GM12872 (cell line): Measurements from ENCODE around the gene ASPHD2.

Source experiments
- TF ChIP-seq, protein P1 (sequence below): IDR thresholded peaks from 3 replicates; pipeline ENCODE4 v1.5.1; 2011; ENCODE audit warnings: low read depth, mild to moderate bottlenecking, low read length, moderate library complexity; ENCODE audit not compliant: insufficient read depth

The ASPHD2 gene

DNA sequence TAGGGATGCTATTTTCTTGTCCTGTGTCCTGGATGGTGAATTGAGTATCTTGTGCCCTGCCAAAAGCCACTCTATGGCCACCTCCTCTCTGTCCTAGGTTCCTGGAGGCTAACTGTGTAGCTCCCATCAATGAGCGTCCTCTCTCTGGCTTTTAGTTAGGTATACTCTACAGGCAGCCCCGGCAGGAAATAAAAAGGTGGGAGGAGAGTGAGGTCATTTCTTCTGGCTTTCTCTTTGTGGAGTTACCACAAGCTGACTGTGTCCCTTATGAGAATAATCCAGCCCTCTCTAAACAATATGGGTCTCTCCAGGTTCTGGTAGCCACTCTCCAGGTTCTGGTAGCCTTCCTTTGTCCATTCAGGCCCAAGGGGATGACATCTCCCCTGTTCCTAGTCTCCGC lies 11.7 kb upstream of the ASPHD2 start:
- TF ChIP-seq, protein P1, sequence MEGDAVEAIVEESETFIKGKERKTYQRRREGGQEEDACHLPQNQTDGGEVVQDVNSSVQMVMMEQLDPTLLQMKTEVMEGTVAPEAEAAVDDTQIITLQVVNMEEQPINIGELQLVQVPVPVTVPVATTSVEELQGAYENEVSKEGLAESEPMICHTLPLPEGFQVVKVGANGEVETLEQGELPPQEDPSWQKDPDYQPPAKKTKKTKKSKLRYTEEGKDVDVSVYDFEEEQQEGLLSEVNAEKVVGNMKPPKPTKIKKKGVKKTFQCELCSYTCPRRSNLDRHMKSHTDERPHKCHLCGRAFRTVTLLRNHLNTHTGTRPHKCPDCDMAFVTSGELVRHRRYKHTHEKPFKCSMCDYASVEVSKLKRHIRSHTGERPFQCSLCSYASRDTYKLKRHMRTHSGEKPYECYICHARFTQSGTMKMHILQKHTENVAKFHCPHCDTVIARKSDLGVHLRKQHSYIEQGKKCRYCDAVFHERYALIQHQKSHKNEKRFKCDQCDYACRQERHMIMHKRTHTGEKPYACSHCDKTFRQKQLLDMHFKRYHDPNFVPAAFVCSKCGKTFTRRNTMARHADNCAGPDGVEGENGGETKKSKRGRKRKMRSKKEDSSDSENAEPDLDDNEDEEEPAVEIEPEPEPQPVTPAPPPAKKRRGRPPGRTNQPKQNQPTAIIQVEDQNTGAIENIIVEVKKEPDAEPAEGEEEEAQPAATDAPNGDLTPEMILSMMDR: no peak

DNA sequence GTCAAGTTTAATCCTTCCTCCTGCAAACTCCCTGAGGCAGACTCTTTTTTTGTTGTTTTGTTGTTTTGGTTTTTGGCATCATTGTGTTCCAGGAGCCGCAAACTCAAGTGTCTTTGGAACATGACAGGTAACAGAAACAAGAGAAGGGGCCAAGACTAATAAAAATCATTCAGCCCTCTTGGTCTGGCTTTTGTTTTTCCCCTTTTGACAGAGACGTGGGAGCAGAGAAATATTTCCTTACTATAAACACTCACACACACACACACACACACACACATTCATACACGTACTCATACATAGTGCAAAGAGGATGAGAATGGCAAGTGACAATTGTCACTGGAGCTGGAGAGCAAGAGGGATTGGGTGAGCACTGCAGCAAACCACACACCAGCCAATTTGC lies 10.4 kb upstream of the ASPHD2 start:
- TF ChIP-seq, protein P1: no peak

DNA sequence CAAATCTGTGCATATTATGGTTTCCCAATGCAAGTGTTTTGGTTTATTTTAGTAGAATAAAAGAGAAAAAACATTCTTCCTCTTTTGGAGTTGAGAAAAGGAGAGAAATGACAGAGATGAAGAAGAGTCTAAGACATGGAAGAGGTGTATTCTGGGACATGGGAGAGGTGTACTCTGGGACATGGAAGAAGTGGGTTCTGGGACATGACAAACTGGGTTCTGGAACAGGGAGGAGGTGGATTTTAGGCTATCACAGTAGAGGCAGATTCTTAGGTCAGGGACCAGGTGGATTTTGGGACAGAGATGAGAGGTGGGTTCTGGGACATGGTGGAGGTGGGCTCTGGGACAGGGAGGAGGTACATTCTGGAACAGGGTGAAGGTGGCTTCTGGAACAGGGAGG lies 2.1 kb upstream of the ASPHD2 start:
- TF ChIP-seq, protein P1: no peak

DNA sequence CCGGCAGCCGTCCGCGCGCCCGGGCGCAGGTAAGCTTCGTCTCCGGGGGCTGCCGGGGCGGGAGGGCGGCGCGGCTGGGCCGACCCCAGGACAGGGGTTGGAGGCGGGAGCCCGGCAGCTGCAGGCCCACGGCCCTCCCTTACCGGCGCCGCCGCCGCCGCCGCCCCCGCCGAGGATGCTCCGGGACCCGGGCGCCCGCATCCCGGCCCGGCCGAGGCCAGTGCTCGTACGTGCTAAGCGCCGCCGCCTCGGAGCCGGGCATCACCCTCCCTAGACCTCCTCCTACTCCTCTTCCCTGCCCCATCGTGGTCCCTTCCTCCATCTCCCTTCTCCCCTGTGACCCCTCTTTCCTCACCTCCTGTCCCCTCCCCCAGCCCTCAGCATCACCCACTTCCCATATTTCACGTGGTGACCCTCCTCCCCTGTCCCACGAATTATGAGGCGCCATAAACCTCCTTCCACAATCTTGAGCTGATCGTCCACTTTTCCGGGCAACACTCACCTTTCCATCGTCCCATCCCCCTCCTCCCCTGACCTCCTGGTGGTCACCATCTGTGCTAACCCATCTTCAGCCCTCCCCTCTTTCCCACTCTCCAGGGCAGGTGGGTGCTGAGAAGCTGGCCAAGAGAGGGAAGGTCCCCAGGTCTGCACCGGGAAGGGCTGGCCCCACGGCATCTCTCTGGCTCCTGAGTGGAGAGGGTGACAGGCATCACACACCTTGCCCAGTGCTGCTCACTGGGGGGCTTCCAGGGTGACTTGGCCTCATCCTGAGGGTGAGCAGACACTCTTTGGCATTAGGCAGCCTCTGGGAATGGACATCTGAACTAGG lies 612 bp downstream of the ASPHD2 start:
- TF ChIP-seq, protein P1: no peak

DNA sequence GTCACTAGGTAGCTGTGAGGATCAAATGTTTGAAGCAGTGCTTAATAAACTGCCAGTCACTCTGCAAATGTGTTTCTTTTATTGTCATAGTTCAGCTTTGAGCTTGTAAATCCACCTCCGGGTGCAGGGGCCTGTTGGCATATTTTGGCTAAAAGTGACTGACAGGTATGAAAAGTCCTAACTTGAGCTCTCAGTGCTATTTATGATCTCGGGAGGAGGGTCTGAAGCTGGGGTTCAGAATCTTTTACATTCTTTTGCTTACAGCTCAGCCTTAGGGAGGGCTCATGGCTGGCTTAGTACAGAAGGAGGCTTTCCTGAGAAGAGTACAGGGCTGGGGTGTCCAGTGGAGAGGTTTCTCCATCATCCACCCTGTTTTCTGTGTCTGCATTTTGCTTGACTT lies 1.5 kb downstream of the ASPHD2 start:
- TF ChIP-seq, protein P1: no peak

DNA sequence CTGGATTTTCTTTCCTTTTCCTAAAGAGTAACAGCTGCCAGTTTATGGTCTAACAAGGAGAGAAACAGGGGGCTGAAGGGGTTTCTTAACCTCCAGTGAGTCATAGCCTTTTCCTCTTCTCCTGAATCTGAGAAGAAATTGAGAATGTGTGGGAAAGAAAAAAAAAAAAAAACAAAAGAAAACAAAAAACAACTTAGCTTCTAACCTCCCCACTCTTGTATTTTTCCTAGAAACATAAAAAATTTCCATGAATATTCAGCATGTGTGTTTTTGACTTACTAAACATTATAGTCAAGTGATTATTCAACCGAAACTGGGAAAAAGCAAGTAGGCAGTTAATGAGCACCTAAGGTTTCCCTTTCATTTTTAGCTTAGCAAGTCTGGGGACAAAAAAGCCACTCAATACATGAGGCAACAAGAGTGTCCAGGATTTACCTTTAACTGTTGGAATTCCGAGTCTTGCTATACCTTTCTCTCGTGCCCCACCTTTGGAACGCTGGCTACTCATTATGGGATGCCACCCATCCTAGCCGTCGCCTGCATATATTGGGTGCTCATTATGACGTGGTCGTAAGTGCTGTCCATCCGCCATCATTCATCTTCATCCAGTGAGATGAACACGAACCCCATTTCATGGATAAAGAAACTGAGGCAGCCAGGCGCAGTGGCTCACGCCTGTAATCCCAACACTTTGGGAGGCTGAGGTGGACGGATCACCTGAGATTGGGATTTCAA lies 2.4 kb downstream of the ASPHD2 start:
- TF ChIP-seq, protein P1: no peak

DNA sequence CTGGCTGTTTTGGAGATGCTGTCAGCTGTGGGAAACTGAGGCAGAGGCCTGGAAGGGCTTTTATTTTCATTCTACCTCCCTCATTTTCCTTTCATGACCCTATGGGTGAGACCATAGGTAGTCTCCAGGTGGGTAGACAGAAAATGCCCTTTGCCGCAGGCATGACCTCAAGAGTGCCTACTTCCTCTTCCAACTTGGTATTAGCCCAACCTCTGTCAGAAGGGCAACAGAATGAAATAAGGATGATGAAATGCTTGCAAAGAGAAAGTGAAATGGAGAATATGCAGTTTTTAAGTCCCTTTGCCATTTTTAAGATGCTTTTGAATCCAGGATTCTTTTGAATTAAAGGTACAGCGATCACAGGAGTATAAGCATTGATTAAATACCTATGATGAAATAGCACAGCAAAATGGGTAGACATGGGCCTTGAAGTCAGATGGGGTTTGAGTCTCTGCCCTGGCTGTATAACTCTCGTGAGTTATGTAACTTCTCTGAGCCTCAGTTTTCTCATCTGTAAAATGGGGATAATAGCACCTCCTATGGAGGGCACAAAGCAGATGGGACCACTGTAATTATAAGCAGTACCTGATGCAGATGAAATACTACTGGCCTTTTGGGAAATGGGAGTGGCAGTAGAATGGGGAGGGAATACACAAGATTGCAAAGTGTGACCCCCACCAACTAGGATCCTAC lies 3.7 kb downstream of the ASPHD2 start:
- TF ChIP-seq, protein P1: no peak
